22Rv1 (cell line): ENCODE measurements around the gene GHRHR.

ENCODE experiments used
- CTCF ChIP-seq: fragments of 450-650 bp; IDR thresholded peaks from 2 replicates; pipeline ENCODE4 v1.5.1; 2017; ENCODE audit warnings: mild to moderate bottlenecking
- ZFX ChIP-seq: fragments of 450-650 bp; IDR thresholded peaks from 2 replicates; pipeline ENCODE4 v1.6.1; 2017; ENCODE audit warnings: antibody characterized with exemption, borderline replicate concordance

- TF ChIP-seq CTCF: no peak
- no peak for TF ChIP-seq ZFX
These were observed 30.4 kb upstream of the GHRHR start for GRCh38 chr7:30933124-30933974.
